HG02623 (cell line): ENCODE data around the gene TMTC1.

Experiments used
- ATAC-seq: cut with Tn5 transposase; IDR thresholded peaks from one replicate; pipeline ENCODE4 v1.9.1; 2021; ENCODE audit warnings: moderate library complexity; ENCODE audit not compliant: unreplicated experiment

Gene TMTC1

DNA sequence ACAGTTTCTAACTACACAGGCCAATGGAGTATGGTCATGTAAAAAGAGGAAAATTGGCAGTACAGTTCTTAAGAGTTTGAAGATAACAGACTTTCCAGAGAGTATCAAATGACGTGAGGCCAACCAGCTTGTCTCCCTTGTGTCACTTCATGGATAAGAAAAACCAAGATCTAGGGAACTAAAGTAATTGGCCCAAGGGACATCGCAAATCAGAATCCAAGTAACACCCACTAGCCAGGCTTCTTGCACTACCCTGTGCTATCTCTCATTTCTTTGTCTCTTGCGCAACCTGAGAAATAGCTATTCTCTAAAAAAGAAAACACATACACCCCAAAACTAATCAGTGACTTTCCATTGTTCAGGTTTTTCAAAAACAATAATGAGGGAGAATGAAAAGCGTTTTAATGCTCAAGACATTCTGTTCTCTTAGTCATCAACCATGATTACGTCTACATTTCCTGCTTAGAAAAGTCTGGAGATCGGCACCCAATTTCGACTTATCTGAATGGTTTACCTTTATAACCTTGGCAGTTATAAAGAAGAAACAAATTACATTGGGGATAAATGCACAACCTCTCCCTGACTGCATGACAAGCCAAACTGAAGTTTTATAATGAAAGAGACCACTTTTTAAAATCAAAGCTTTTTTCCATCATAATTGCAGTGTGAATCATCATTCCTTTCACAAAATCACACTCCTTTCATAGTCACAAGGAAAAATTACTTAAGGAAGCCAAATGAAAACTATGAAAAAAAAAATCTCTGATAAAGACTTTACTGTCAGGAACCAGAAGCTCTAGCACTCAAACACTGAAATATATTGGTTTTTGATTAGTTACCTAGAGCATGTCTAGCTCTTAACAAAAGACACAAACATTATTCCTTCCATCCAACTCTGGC lies 42.1 kb downstream of the TMTC1 start:
- ATAC-seq = no peak

DNA sequence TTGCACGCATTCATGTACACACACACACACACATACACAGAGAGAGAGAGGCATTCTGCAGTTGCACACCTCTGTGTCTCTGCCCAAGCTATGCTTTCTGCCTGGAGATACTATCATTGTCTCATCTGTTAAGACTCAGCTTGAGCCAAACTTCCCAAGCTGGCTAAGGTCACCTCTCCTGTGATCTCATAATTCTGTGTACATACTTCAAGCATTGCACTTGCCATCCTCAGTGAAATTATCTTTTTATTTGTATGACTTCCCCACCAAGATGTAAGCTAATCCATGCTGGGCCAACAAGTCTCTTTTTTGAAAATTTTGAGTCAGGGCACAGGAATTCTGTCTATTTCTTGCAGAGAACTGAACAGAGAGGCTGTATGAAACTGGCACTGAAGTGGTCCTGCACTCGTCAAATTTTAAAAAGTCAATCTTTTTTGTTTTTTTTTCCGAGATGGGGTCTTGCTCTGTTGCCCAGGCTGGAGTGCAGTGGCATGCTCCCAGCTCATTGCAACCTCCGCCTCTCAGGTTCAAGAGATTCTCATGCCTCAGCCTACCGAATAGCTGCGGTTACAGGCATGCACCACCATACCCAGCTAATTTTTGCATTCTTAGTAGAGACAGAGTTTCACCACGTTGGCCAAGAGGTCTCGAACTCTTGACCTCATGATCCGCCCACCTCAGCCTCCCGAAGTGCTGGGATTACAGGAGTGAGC lies 44.3 kb downstream of the TMTC1 start:
- no peak for ATAC-seq

DNA sequence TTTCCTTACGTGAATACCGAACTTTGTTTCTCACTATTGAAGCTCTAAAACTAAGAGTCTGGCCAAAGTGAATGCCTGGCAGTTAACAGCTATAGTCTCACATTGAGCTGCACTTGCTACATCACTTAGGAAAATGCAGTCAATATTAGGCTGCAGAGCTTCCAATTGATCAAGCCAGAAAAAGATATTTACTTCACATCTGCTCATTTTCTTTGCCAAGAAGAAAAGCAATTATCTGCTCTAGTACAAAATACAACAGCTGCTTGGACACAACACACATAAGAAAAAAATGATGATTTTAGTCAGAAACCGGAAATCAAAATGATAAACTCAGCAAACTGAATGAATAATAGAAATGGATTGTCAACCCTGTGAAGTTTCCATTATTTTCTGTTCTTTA lies 45.4 kb downstream of the TMTC1 start:
- no peak for ATAC-seq

DNA sequence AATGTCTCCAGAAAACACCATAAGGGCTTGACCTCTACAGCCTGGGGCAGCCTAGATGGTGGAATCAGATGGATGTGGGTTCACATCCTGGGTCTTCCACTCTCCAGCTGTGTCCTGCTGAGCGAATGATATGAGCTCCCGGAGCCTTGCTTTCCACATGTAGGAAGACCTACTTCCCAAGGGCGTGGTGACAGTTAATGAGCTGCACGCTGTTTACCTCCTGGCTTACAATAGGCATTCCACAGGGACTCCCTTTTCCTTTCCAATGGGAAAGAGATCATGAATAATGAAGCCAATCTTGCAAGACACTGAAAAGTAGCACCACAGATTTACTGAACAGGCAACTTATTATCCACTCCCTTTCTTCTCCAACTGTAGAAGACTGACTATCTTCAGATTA lies 46.1 kb downstream of the TMTC1 start:
- ATAC-seq = no peak

DNA sequence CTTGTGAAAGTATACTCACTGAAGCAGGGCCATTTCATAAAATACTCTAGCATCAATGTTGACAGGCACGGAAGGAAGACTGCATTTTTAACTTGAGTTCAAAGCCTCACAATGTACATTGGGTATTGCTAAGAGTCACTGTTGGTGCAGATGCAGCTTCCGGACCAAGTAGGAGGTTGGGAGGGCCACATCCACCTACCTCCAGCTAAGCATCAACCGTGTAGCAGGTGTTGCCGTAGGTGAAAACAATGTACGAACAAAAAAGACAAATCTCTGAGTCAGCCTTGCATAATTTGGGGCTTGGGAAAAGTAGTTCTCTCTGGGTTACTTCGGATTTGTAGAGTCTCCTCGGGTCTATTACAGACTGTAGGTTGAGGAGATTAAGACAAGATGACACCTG lies 48.1 kb downstream of the TMTC1 start:
- no peak for ATAC-seq

DNA sequence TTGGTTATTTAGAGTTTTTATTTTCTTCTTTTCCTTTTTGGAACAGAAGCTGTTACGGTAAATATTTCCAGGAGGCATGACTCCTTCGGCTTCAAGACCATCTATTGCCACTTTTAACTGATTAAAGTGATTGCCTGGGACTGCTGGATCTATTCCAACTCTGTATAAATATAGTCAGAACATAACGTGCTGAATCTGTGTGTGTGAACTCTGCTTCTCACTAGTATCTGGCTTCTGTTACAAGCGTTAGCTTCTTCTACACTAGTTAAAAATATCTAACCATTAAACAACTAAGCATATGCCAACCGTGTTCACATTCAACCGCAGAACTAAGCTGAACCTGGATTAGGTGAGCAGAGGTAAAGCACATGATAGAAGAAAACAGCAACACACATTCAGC lies 49.0 kb downstream of the TMTC1 start:
- no peak for ATAC-seq

DNA sequence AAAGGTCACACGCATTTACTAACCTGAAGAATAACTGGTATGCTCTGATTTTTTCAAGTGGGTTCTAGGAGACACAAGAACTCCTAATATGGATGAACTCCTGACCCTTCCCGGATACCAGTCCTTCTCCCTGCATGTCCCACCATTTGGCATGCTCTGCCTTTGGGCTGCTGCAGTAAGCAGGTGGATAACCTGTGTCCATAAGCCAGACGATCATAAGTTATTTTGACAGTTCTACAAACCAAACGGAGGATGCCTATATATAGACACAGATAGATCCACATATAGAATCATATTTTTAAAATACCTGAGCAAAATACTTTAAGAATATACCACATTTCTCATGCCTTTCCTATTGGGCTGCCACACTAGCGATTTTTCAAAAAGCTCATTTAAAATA lies 49.4 kb downstream of the TMTC1 start:
- ATAC-seq = no peak

DNA sequence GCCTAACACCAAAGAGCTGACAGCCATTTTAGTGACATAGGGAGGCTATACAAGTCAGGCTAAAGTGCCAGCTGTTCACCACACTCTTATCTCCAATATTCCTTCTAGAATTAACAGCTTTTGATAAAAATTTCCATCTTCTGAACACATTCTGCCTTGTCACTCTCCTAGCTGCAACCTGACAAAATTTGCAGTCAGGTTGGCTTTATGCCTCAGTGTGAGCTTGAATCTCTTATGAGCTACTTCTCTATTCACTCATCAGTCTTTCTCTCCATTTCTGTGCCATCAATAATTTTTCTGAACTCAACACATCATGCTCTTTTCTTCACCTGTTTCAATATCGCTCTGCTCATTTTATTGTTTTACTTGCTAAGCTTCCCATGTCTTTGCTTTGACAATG lies 50.2 kb downstream of the TMTC1 start:
- ATAC-seq = no peak

DNA sequence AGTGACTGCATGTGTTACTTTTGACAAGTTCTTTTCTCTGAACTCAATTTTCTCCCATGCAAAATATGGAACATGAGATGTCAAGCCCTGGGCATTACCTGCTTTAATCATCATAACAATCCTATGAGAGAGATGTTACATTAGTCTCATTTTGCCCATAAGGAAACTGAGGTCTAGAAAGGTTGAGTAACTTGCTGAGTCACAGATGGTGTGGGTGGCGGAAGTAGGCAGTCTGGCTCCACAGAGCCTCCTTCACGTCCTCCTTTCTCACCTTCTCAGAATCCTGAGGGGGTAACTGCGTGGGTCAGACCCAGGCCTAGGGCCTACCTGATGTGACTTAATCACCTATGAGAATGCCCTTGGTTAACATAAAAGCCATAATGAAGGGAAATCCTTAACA lies 50.7 kb downstream of the TMTC1 start:
- ATAC-seq = no peak

DNA sequence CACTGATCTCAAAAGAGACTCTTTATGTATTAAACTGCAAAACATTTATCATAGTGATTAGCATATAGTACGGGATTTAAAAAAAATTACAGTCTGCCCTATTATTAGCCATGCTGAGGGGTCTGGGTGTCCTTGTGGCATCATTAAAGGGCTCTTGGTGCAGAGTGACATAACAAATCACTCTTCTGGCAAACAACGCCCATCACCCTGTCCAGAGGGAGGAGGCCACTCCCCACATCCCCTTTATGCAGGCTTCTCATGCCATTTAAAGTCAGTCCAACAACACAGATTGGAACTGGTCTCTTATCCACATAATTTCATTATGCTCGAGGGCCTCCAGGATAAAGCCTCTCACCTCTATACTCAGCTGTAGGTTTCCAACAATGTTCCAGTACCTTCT lies 51.1 kb downstream of the TMTC1 start:
- ATAC-seq = no peak

DNA sequence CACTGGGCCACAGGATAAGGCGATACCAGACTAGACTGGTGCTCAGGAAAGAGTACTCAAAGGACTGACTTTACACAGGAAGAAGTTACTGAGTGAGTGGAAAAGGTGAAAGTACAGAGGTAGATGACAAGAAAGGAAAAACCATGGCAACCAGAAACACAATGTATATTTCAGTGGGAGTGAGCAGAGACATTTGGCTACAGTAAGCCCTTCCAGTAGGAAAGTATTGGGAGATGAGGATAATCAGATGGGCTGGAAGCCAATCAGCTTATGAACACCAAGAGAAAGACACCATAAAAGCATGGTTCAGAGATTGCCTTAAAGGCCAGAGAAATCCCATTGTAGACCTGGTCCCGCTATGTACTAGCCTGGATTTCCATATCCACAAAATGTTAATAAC lies 51.6 kb downstream of the TMTC1 start:
- no peak for ATAC-seq

DNA sequence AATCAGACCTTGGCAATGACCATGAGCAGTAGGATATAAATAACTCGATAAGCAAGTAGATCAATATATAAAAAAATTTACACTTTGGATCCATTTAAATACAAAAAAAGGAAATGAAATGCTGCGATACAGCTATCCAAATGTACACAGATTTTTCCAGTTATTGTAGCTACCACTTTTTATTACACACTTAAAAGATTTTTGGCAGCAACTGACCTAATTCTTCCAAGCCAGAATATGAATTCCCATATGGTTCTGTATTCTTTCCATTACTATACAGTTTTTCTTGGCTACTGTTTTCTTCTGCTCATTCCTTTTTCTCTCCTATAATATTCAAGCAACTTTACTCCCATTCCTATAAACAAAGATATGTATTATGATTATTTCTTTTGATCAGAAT lies 52.2 kb downstream of the TMTC1 start:
- no peak for ATAC-seq

DNA sequence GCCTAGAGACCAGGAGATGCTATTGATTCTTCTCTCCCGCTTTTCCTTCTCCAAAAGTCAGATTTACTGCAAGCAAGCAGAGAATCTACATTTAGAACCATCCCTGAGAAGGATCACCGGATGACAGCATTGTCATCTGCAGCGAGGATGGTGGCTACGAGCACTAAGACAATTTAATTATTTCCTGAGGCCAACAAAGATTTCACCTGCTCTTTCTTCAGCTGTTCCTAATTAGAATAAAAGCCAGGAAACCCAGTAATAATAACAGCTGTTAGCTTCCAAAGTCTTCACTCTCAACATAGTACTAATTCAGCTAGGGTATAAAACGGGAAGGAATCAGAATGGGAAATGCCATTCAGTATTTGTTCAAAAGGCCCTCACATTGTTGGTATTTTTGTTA lies 53.3 kb downstream of the TMTC1 start:
- no peak for ATAC-seq

DNA sequence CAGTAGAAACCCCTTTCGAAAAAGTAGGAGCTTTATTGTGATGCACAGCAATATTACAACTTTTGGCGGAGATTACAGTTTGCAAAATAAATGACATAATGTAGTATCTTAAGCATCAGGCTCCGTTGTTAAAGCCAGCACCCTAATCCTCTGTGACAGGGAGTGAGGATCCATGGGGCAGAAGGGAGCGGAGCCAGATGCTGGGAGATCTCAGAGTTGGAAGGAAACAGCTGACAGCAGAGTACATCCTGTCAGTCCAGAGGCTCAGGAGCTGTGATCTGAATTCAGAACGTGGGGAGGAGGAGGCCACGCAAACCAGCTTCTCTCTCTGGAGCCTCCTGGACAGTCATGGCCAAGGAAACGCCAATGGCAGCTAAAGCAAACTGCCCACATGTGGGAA lies 55.7 kb downstream of the TMTC1 start:
- no peak for ATAC-seq

DNA sequence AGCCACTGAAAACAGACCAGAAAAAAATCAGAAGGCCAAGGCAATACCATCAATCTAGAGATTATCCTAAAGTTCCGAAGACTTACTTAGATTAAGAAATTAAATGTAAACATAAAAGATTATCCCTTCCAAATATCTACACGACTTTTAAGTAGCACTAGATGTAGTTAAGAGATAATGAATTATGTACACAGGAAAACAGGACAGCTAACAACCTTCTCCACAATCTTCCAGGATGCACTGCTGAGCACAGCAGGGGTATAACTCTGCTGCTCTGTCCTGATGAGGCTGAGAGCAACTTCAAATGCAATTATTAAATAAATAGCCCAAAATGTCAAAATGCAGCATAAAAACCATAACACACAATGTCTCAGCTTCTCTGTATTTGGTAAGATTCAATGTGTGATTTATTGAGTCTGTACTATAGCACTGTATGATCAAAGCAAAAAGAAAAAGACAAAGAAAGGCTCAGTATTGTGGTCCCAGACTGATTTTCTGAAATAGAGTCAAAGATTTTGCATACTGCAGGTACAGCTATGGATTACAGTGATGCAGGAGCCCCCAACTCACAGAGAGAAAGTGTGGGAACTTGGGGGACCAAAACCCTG lies 56.9 kb downstream of the TMTC1 start:
- ATAC-seq = no peak

DNA sequence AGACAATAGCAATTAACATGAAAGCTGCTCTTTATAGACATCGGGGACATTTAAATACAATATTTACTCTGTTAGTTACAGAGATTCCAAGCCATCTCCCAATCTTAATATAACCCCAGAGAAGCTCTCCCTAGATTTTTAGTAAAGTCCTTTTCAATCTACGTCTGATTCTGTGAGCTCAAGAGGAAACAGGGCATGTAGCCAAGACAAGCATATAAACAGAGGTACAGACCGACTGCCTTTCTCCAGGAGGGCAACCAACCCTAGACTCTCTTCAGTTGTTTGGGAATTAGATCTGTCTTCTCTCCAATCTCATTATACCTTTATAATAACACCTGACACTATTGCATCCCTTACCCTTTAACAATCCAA lies 57.4 kb downstream of the TMTC1 start:
- ATAC-seq = no peak

DNA sequence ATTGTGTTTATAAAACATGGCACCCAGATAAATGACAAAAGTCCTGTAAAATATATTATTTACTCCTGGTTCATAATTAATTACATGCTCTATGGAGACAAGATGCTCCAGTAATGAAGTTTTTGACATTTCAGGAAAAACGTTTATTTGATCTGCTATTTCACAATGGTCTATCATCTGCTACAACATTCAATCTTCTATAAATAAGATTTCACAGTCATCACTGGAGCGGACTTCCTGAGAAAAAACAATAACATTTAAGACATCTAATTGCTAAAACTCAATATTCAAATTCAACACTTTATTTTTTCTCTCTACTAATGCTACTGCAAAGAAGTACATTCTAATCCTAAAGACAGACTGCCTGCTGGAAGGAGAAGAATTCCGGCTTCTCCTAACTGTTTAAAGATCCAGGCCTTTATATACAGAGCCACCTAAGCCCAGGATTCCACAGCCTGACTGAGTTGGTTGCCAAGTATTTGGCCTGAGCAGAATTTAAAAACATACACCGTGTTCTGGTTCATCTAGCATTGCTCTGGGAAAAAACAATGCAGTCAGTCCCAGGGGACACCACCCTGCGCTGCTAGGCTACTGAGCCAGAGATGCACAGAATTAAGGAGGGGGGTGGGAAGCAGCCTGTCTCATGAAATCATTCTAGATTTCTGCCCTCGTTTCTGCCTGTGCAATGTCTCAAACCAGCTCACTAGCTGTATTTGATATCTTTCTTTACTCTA lies 58.0 kb downstream of the TMTC1 start:
- no peak for ATAC-seq

DNA sequence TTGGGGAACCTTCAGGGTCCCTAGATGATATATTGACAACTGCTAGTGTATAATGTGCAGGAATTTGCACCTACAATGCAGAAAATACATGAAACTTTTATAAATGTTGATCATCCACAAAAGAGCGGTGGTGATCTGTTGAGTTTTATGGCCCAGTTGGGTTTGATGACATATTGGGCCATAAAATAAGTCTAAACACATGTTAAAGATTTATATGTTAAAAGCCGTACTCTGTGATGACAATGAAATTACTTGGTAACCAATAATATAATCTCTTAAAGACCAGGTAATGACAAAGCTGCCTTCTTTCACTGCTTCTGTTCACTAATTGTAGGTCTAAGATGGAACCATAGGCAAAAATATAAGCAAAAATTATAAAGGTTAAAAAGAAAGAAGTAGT lies 61.6 kb downstream of the TMTC1 start:
- no peak for ATAC-seq

DNA sequence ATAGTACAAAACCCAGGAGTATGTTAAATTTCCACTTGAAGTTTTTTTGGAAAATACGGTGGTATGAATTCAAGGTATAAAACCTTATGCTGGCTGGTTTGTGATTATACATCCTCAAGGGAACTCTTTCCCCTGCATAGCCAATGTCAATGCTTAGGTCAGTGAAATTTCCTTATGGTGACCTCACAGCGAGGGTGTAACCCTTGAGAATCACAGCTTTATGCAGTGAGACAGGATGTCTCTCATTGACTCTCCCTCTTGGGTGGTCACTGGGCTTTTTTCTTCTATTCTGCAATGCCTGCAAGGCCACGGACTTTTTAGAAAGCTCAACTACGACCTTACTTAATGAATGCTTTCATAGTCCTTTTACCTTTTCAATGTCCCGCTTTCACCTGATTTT lies 64.4 kb downstream of the TMTC1 start:
- no peak for ATAC-seq

DNA sequence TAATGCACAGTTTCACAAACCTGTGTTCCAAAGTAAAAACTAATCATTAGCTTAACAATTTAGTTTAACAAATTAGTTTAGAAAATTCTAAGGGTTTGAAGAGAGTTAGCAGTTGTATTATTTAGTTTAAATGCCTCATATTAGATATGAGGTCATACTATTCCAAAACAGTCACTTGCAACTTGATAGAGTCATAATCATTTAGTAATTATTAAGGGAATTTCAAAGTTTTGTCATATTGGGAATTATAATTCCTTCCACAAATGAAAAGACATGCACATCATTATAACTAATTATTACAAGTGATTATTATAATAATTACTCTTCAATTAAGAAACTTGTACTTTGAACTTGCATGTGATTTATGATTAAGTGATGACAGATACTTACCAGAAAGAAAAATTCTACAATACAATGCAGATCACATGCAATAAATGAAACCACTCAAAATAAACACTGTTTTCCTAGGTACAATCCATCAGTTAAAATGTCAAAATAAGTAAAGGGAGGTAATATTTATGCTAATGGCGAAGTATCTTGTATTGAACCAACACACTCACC lies 66.1 kb downstream of the TMTC1 start:
- ATAC-seq = no peak

DNA sequence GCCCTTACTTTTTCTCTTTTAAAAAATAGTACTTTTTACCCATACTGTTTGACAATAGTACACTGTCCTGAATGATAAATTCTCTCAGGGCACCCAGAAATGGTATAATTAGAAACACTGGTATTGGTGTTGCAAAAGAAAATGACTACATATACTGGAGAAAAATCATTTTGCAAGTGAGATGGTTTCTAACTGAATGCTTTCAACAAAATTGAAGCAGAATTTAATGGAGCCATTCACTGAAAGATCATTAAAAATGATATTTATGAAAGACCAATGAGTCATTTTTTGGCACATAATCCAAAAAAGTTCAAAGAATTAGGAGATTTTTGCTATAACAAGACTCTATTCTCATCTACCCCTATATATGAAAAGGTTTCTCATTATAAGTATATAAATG lies 68.8 kb downstream of the TMTC1 start:
- ATAC-seq = no peak
